Ovary (tissue), 3 donors: ENCODE results near the gene HECTD4.

Experiments
- EP300 ChIP-seq: sonication (generic); formaldehyde crosslinking; IDR thresholded peaks from one replicate; pipeline ENCODE4 v1.6.1; 2017; ENCODE audit warnings: antibody characterized with exemption
- TF ChIP-seq, protein P1 (sequence below), 3 donors: fragments of 450-650 bp in 2 of 3; fragments of 200-600 bp in 1 of 3; IDR thresholded peaks; one replicate each; pipeline versions ENCODE4 v1.5.1 to v1.8.0; 2016 to 2022; ENCODE audit warnings: antibody characterized with exemption in 3 of 3, mild to moderate bottlenecking in 1 of 3
- donor health status: DM: no; HTN: no; CAD: no.

DNA sequence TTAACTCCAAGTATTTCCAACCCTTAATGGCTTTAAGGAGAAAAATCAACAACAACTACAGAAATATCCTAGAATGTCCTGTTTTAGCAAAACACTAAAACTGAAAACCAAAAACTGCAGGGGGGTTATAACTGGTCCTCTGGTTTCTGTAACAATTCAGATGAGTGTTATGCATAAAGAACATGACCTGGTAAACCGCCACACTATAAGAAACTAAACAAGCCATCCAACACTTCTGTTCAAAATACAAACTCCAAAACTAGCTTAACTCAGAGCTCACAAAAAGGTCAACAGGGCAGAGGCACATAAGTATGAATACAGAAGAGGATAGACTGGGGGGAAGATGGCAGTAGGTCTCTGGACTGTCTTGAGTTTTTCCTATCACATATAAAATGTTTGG lies 38.0 kb downstream of the HECTD4 start:
- TF ChIP-seq, protein P1, sequence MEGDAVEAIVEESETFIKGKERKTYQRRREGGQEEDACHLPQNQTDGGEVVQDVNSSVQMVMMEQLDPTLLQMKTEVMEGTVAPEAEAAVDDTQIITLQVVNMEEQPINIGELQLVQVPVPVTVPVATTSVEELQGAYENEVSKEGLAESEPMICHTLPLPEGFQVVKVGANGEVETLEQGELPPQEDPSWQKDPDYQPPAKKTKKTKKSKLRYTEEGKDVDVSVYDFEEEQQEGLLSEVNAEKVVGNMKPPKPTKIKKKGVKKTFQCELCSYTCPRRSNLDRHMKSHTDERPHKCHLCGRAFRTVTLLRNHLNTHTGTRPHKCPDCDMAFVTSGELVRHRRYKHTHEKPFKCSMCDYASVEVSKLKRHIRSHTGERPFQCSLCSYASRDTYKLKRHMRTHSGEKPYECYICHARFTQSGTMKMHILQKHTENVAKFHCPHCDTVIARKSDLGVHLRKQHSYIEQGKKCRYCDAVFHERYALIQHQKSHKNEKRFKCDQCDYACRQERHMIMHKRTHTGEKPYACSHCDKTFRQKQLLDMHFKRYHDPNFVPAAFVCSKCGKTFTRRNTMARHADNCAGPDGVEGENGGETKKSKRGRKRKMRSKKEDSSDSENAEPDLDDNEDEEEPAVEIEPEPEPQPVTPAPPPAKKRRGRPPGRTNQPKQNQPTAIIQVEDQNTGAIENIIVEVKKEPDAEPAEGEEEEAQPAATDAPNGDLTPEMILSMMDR (IDR thresholded peaks at IDR 0.05) = no peak
- TF ChIP-seq EP300 = no peak
